Daoy (cell line): ENCODE measurements around the gene FGD5. TPM values are rescaled to one million over a fixed set of nuclear protein-coding genes. Genes with fewer than 3 reads are reported as not detected.

Experiments
- DNase-seq: peaks from one replicate; pipeline ENCODE4 v3.0.0-alpha.2; 2015; ENCODE audit warnings: low read depth
- total RNA-seq: library from RNA; depleted of rRNA; stranded (reverse); fragments of >200 nt; shearing (Covaris generic); gene quantifications from 2 replicates; pipeline ENCODE4 v1.2.3, GENCODE V29; 2014

The FGD5 gene
- total RNA-seq, 1 experiment from 2014 or later: 7.0 TPM

- no peak for DNase-seq
Measured at GRCh38 chr3:14906355-14906971, 87.7 kb downstream of the FGD5 start.

- DNase-seq: no peak
Measured at GRCh38 chr3:14907043-14907966, 88.5 kb downstream of the FGD5 start.

GRCh38 chr3:14909250-14909649 is 90.5 kb downstream of the FGD5 start:
- DNase-seq: no peak

- DNase-seq: no peak
Measured at GRCh38 chr3:14911651-14912050, 92.9 kb downstream of the FGD5 start.

- no peak for DNase-seq
Measured at GRCh38 chr3:14913071-14913925, 94.5 kb downstream of the FGD5 start.

- no peak for DNase-seq
Measured at GRCh38 chr3:14913926-14914778, 95.4 kb downstream of the FGD5 start.

GRCh38 chr3:14914779-14915117 is 96.0 kb downstream of the FGD5 start:
- DNase-seq: no peak

GRCh38 chr3:14915636-14916222 is 97.0 kb downstream of the FGD5 start:
- DNase-seq: peak; percentile 12

GRCh38 chr3:14918356-14918860 is 99.6 kb downstream of the FGD5 start:
- DNase-seq: no peak

- DNase-seq: no peak
Measured at GRCh38 chr3:14920536-14920935, 101.8 kb downstream of the FGD5 start.

GRCh38 chr3:14921034-14921616 is 102.4 kb downstream of the FGD5 start:
- peak; percentile 87 for DNase-seq

- DNase-seq: peak; percentile 30
Measured at GRCh38 chr3:14921811-14922705, 103.3 kb downstream of the FGD5 start.

GRCh38 chr3:14922863-14923262 is 104.1 kb downstream of the FGD5 start:
- DNase-seq: no peak

GRCh38 chr3:14923476-14923875 is 104.7 kb downstream of the FGD5 start:
- DNase-seq: no peak

GRCh38 chr3:14925729-14926591 is 107.2 kb downstream of the FGD5 start:
- peak; percentile 36 for DNase-seq

GRCh38 chr3:14926592-14926991 is 107.8 kb downstream of the FGD5 start:
- no peak for DNase-seq

GRCh38 chr3:14927308-14927707 is 108.5 kb downstream of the FGD5 start:
- no peak for DNase-seq
